Tibial nerve (tissue), 3 donors: ENCODE measurements around the gene PHACTR1.

Source experiments
- CTCF ChIP-seq, 5 experiments: fragments of 200-600 bp in 3 of 5; fragments of 450-650 bp in 2 of 5; sonication (generic) in 3 of 5; IDR thresholded peaks; one replicate each; pipeline ENCODE4 v1.5.1; 2016 to 2019; ENCODE audit warnings: antibody characterized with exemption in 5 of 5, mild to moderate bottlenecking in 3 of 5, moderate library complexity in 2 of 5
- POLR2A ChIP-seq, 2 donors: fragments of 450-650 bp; IDR thresholded peaks; one replicate each; pipeline ENCODE4 v1.6.1; 2017; ENCODE audit warnings: antibody characterized with exemption in 2 of 2, mild to moderate bottlenecking in 2 of 2, moderate library complexity in 2 of 2

DNA sequence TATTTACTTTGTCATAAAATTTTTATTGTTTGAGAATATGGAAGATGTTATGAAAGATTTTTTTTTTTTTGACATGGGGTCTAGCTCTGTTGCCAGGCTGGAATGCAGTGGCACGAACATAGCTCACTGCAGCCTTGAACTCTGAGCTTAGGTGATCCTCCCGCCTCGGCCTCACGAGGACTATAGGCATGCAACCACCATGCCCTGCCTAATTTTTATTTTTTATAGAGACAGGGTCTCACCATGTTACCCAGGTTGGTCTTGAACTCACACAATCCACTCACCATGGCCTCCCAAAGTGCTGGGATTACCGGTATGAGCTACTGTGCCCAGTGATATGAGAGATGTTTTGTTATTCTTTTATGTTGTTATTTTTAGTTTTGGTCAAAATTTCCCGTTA is 316.0 kb downstream of the PHACTR1 start:
- TF ChIP-seq CTCF (IDR thresholded peaks at IDR 0.05) (no peak), POLR2A (IDR thresholded peaks at IDR 0.05) (no peak)
